Esophagus (tissue), 2 donors: ENCODE results near the gene ADGRL4. TPM values are rescaled to one million over a fixed set of nuclear protein-coding genes. Genes with fewer than 3 reads are reported as not detected.

Experiments
- H3K27ac ChIP-seq, 2 donors: one replicate each; pipeline ENCODE4 v1.5.1; 2013; ENCODE audit warnings: low read depth in 2 of 2, mild to moderate bottlenecking in 2 of 2, inconsistent platforms in 1 of 2, low read length in 1 of 2, moderate library complexity in 1 of 2
- H3K27me3 ChIP-seq, 2 donors: one replicate each; pipeline ENCODE4 v1.6.1; 2013; ENCODE audit warnings: low read length in 2 of 2, control low read depth in 1 of 2, mild to moderate bottlenecking in 1 of 2; ENCODE audit not compliant: insufficient read depth in 2 of 2, control insufficient read depth in 1 of 2
- H3K36me3 ChIP-seq, 2 donors: one replicate each; pipeline ENCODE4 v1.6.1; 2013; ENCODE audit warnings: low read length in 1 of 2; ENCODE audit not compliant: control insufficient read depth in 2 of 2, insufficient read depth in 2 of 2
- H3K4me1 ChIP-seq, 2 donors: one replicate each; pipeline ENCODE4 v1.6.1; 2013; ENCODE audit warnings: low read length in 1 of 2; ENCODE audit not compliant: control insufficient read depth in 2 of 2, insufficient read depth in 2 of 2
- H3K4me3 ChIP-seq, 2 donors: one replicate each; pipeline ENCODE4 v1.5.1; 2013; ENCODE audit warnings: low read length in 2 of 2, mild to moderate bottlenecking in 2 of 2, low read depth in 1 of 2, moderate library complexity in 1 of 2
- H3K9me3 ChIP-seq, 2 donors: one replicate each; pipeline ENCODE4 v1.6.1; 2013; ENCODE audit warnings: mild to moderate bottlenecking in 2 of 2, low read depth in 1 of 2, low read length in 1 of 2, moderate library complexity in 1 of 2; ENCODE audit not compliant: control insufficient read depth in 2 of 2, insufficient read depth in 1 of 2
- WGBS, 2 donors: extraction: QIAGEN DNeasy Blood & Tissue Kit; methylation state at CpG; one replicate each; pipeline ENCODE4 v1.1.7; 2013; 5-methylcytosine and 5-hydroxymethylcytosine counted together
- polyA plus RNA-seq, 2 donors: library from polyadenylated mRNA; stranded (reverse); fragments of 200-250 nt; gene quantifications; one replicate each; pipeline ENCODE4 v1.2.3, GENCODE V29; 2013
- donor health status: healthy with polysubstance abuse.
- donor health status: Bipolar disorder and iron deficiency.

Gene ADGRL4
- polyA plus RNA-seq, 2 donors, result 1.1 to 2.4 TPM

DNA sequence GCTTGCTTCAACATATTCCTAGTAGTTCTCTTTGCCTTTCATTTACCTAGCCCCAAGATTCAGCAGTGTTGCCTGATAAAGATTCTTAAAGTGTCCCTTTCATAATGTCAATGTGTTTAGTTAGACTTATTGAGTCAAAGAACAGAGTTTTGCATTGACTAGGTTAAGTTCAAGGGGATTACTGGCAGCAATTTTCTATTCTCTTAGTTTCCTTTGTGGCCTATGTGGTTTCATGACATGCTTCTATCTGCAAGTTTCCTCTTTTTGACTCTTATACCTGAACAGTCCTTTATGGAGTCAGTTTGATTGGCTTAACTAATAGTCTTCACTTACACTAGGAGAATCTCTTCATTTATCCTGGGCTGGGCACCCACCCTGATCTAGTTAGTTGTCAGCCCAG lies 151.3 kb downstream of the ADGRL4 start:
- H3K4me3 ChIP-seq, result no peak overlapping the region
- no peak overlapping the region for H3K27ac ChIP-seq
- H3K27me3 ChIP-seq, result no peaks in the 10 kb centered on the region
- H3K4me1 ChIP-seq, result no peaks in the 10 kb centered on the region
- H3K9me3 ChIP-seq, result no peaks in the 10 kb centered on the region
- H3K36me3 ChIP-seq, result no peaks in the 10 kb centered on the region

DNA sequence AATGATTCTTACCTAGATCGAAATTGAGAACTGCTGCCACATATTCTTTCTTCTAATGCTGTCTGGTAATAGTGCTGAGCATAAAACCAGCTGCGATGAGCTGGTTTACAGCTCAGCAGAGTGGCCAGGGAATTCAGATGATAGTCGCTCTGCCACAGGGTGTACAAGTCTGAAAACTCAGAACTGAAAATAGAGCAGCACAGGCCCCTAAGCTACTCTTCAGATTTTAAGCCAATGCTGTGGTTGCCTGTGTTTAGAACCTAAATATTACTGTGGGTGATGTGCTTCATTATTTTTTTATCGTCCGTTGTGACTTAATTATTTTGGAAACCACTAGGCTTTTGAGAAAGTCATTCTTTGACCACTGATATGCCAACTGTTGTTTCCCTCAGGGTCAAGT lies 152.0 kb downstream of the ADGRL4 start:
- no peaks in the 10 kb centered on the region for H3K36me3 ChIP-seq
- WGBS, 2 donors, result 75 to 87% methylated on average over 5 of the region's 5 CpGs

DNA sequence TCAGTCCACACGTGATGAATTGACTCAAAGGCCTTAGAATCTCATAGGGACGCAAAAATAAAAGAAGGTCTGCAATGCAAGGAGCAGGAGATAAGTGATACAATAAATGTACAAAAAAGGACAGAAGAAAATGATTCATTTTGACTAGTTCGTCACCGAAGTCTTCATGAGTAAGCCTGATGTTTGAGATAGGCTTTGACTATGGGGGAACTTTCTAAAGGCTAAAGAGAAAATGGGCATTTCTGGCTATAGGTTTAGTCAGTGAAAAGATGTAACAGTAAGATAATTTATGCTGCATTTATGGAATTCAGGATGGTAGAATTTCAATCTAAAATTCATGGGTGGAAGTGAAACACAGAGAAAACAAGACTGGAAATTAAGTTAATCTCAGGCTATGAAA lies 163.0 kb downstream of the ADGRL4 start:
- no peaks in the 10 kb centered on the region for H3K9me3 ChIP-seq
- no peaks in the 10 kb centered on the region for H3K27me3 ChIP-seq
- WGBS, 2 donors, result 74 to 88% methylated on average over 4 of the region's 4 CpGs
- peaks cover 0 to 4% of the 10 kb centered on the region in 2 donors for H3K4me1 ChIP-seq
- H3K27ac ChIP-seq, result no peak overlapping the region
- no peaks in the 10 kb centered on the region for H3K36me3 ChIP-seq
- H3K4me3 ChIP-seq, result no peak overlapping the region

More for the DNA sequence above, 152.0 kb downstream of the ADGRL4 start:
- Histone ChIP-seq H3K27me3 (no peaks in the 10 kb centered on the region), H3K4me1 (no peaks in the 10 kb centered on the region), H3K27ac (no peak overlapping the region), H3K4me3 (no peak overlapping the region), H3K9me3 (no peaks in the 10 kb centered on the region)

DNA sequence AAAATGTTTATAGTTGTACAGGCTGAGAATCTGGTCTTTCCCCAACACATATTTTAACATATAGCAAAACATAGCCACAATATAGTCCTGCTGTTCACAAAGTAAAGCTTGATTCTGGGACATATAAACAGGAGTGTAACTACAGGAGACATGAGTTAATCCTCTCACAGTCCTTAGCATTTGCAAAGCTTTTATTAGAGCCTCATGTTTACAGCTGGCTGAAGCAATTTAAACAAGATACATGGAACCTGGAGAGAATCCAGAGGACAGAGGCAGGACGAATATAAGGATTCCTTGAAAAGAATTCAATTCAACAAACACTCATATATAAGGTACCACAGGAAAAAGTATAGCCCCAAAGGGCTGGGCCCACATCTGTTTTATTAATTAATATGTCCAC lies 163.4 kb downstream of the ADGRL4 start:
- Histone ChIP-seq H3K27ac (no peak overlapping the region), H3K9me3 (no peaks in the 10 kb centered on the region), H3K36me3 (no peaks in the 10 kb centered on the region), H3K4me1 (peaks cover 0 to 4% of the 10 kb centered on the region in 2 donors), H3K4me3 (no peak overlapping the region), H3K27me3 (no peaks in the 10 kb centered on the region)
- 21 to 35% methylated on average over 1 of the region's 1 CpG for WGBS, 2 donors

DNA sequence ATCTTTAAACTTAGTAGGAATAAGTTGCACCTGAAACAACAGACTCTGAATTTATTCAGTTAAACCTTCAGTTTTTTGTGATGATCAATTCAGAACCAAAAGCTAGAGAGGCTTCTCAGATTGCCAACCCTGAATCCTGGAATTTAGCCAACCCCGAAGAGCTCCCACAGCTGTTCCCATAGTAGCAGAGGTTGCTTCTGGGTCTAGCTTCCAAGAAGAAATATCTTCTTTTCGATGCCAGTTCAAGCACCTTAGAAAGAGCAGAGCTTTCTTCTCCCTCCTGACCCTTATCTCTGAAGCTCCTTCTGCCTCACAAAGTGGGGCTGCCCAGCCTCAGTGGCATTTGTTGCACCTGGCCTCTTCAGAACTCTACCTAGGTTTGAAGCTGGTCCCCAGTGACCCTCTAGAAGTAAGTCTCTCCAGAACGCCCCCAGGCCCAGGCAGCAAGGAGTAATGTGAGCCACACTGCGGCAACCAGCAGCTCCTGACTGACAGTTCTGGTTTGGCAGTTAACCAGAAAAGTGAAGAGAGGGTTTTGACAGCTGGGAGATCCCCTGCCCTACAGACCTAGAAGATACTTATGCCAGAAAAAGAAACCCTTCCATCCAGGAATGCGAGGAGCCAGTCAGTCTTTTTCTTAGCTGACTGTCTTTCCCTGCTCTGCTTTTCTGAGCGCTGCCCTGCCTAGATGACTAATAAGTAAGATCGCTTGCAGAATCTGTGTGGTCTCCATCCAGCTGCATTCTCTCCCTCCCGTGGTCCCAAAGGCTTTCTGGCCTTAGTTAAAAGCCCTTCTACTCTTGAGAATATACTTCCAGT lies 165.9 kb downstream of the ADGRL4 start:
- Histone ChIP-seq H3K36me3 (no peaks in the 10 kb centered on the region), H3K4me3 (no peak overlapping the region), H3K4me1 (peaks cover 0 to 4% of the 10 kb centered on the region in 2 donors), H3K9me3 (no peaks in the 10 kb centered on the region), H3K27me3 (no peaks in the 10 kb centered on the region), H3K27ac (no peak overlapping the region)
- 23 to 34% methylated on average over 8 of the region's 8 CpGs for WGBS, 2 donors
